Heart left ventricle (tissue), 16 donors: ENCODE results near the gene PDE1A. TPM values are rescaled to one million over a fixed set of nuclear protein-coding genes. Genes with fewer than 3 reads are reported as not detected.

Source experiments
- ATAC-seq, 4 donors: fragments of 200-7000 bp; cut with Tn5 transposase; one replicate each; pipeline ENCODE4 v1.9.1; 2020 to 2022; ENCODE audit warnings: moderate library complexity in 4 of 4, mild to moderate bottlenecking in 3 of 4, moderate number of reproducible peaks in 1 of 4
- DNase-seq, 5 donors: peaks; one replicate each; pipeline ENCODE4 v3.0.0-alpha.2; 2020
- H3K27ac ChIP-seq, 12 donors: fragments of 200-600 bp; sonication (generic) in 4 of 12; one replicate each; pipeline versions ENCODE4 v1.5.0 to v1.8.0; 2016 to 2022; ENCODE audit warnings: mild to moderate bottlenecking in 2 of 12
- H3K27me3 ChIP-seq, 9 donors: fragments of 200-600 bp; sonication (generic) in 2 of 9; one replicate each; pipeline versions ENCODE4 v1.5.1 to v1.8.0; 2016 to 2022; ENCODE audit warnings: mild to moderate bottlenecking in 3 of 9
- H3K36me3 ChIP-seq, 9 donors: fragments of 200-600 bp; sonication (generic) in 2 of 9; one replicate each; pipeline versions ENCODE4 v1.5.0 to v1.8.0; 2018 to 2022; ENCODE audit warnings: mild to moderate bottlenecking in 2 of 9
- H3K4me1 ChIP-seq, 12 donors: fragments of 200-600 bp; sonication (generic) in 4 of 12; one replicate each; pipeline versions ENCODE4 v1.5.0 to v1.8.0; 2016 to 2022; ENCODE audit warnings: mild to moderate bottlenecking in 3 of 12
- H3K4me3 ChIP-seq, 12 donors: fragments of 200-600 bp; sonication (generic) in 4 of 12; one replicate each; pipeline versions ENCODE4 v1.5.0 to v1.8.0; 2017 to 2022; ENCODE audit warnings: mild to moderate bottlenecking in 9 of 12, moderate library complexity in 4 of 12
- H3K9me3 ChIP-seq, 12 donors: fragments of 200-600 bp; sonication (generic) in 4 of 12; one replicate each; pipeline versions ENCODE4 v1.5.0 to v1.8.0; 2016 to 2022; ENCODE audit warnings: mild to moderate bottlenecking in 1 of 12
- POLR2A ChIP-seq, 2 donors: fragments of 450-650 bp; IDR thresholded peaks; one replicate each; pipeline ENCODE4 v1.6.1; 2017; ENCODE audit warnings: antibody characterized with exemption in 2 of 2, mild to moderate bottlenecking in 2 of 2, moderate library complexity in 2 of 2
- WGBS, 4 donors: extraction: QIAGEN DNeasy Blood & Tissue Kit in 2 of 4; methylation state at CpG; one replicate each; pipeline versions ENCODE4 v1.1.5 to v1.1.7; 2013 to 2018; 5-methylcytosine and 5-hydroxymethylcytosine counted together
- intact Hi-C, 10 donors: fragments of 100-400 bp; cut with DNase I; formaldehyde crosslinking; loops; one replicate each; pipeline versions ENCODE4 v1.11.1 to v1.14.2; 2022
- polyA plus RNA-seq, 2 donors: library from polyadenylated mRNA; stranded (reverse); fragments of 200-250 nt; gene quantifications; one replicate each; pipeline ENCODE4 v1.2.3, GENCODE V29; 2013
- total RNA-seq, 9 donors: library from RNA; depleted of rRNA in 2 of 9; stranded (reverse); fragments of >200 nt in 2 of 9; fragmentation: NEBNext Ultra II Directional in 3 of 9; extraction: Animal tissue kit (Norgen Biotek cat#: 25700) in 3 of 9; gene quantifications; one replicate each; pipeline versions ENCODE4 v1.1.0 to v1.2.4, GENCODE V29; 2016 to 2023
- TF ChIP-seq, protein P1 (sequence below), 12 donors: fragments of 200-600 bp; sonication (generic) in 4 of 12; IDR thresholded peaks; one replicate each; pipeline versions ENCODE4 v1.5.0 to v1.8.0; 2018 to 2022; ENCODE audit warnings: antibody characterized with exemption in 12 of 12, mild to moderate bottlenecking in 5 of 12
- donor health status: ischemic (EF 13 %, LVEDD 7.1; RV severe dilation, severe dysfunction).
- donor health status: healthy with polysubstance abuse.
- donor health status: DM: no; HTN: yes; CAD: no.
- donor health status: DM: no; HTN: no; CAD: no.
- donor health status: ischemic (EF 25% LVEDD 6.9; RV normal size, moderate dysfunction).
- donor health status: ischemic (EF 25% LVEDD 5.7; RV mildly dilated, moderate dysfunction).
- donor health status: healthy.
- donor health status: DM: yes; HTN: yes; CAD: no.
- donor health status: ischemic (EF 35%, LVEDD 5.7; RV mildly dilated, moderate dysfunction).
- donor health status: nonischemic (EF 11% LVEDD 7.7; RV severe dilation, severe dysfunction).
- donor health status: DM: yes; HTN: yes; CAD: no.
- donor health status: PGD.
- donor health status: ischemic (EF 29% LVEDD 5.4; RV normal size, mild dysfunction).
- donor health status: nonischemic (EF 23%, LVEDD 6.1; RV moderate dilation, normal function).

Gene PDE1A
- total and polyA plus RNA-seq, 11 donors: 2.5 to 25.5 (median 5.5) TPM

GRCh38 chr2:182330451-182331305 lies 96.2 kb downstream of the PDE1A start:
- 62 to 72% (median 69%) methylated on average over 5 of the region's 5 CpGs for WGBS, 4 donors
- peak overlapping the region in 9 of 12 donors; percentile 7 to 67 (median 37) for H3K27ac ChIP-seq

GRCh38 chr2:182324665-182325064 lies 102.2 kb downstream of the PDE1A start:
- no peaks in the 10 kb centered on the region for H3K36me3 ChIP-seq
- intact Hi-C loops: no loop called here
- 65 to 76% (median 66%) methylated on average over 4 of the region's 4 CpGs for WGBS, 4 donors
- DNase-seq (no peak), ATAC-seq (peak in 2 of 4 donors; percentile 47 to 69)
- H3K4me1 ChIP-seq: peaks cover 0 to 19% (median 0%) of the 10 kb centered on the region in 12 donors
- H3K4me3 ChIP-seq: no peak overlapping the region
- H3K27me3 ChIP-seq: no peaks in the 10 kb centered on the region
- TF ChIP-seq, protein P1, sequence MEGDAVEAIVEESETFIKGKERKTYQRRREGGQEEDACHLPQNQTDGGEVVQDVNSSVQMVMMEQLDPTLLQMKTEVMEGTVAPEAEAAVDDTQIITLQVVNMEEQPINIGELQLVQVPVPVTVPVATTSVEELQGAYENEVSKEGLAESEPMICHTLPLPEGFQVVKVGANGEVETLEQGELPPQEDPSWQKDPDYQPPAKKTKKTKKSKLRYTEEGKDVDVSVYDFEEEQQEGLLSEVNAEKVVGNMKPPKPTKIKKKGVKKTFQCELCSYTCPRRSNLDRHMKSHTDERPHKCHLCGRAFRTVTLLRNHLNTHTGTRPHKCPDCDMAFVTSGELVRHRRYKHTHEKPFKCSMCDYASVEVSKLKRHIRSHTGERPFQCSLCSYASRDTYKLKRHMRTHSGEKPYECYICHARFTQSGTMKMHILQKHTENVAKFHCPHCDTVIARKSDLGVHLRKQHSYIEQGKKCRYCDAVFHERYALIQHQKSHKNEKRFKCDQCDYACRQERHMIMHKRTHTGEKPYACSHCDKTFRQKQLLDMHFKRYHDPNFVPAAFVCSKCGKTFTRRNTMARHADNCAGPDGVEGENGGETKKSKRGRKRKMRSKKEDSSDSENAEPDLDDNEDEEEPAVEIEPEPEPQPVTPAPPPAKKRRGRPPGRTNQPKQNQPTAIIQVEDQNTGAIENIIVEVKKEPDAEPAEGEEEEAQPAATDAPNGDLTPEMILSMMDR (IDR thresholded peaks at IDR 0.05): no peak
- no peak for TF ChIP-seq POLR2A (IDR thresholded peaks at IDR 0.05)
- H3K9me3 ChIP-seq: no peaks in the 10 kb centered on the region
- H3K27ac ChIP-seq: no peak overlapping the region

More at GRCh38 chr2:182330451-182331305, 96.2 kb downstream of the PDE1A start:
- H3K36me3 ChIP-seq: no peaks in the 10 kb centered on the region
- peak in 3 of 5 donors; percentile 23 to 47 (median 35) for DNase-seq
- no peak overlapping the region for H3K4me3 ChIP-seq
- H3K27me3 ChIP-seq: no peaks in the 10 kb centered on the region
- TF ChIP-seq, protein P1 (IDR thresholded peaks at IDR 0.05): no peak
- TF ChIP-seq POLR2A (IDR thresholded peaks at IDR 0.05): no peak
- intact Hi-C loops: no loop called here
- H3K9me3 ChIP-seq: peaks cover 0 to 20% (median 0%) of the 10 kb centered on the region in 12 donors
- ATAC-seq: peak in 3 of 4 donors; percentile 86 to 97 (median 90)
- H3K4me1 ChIP-seq: peaks cover 0 to 4% (median 0%) of the 10 kb centered on the region in 12 donors

GRCh38 chr2:182321096-182321495 lies 105.7 kb downstream of the PDE1A start:
- WGBS, 4 donors: 53 to 75% (median 65%) methylated on average over 1 of the region's 1 CpG
- intact Hi-C loops: no loop called here
- ATAC-seq (no peak), DNase-seq (no peak)
- no peak for TF ChIP-seq POLR2A (IDR thresholded peaks at IDR 0.05)
- TF ChIP-seq, protein P1 (IDR thresholded peaks at IDR 0.05): no peak
- peaks cover 0 to 29% (median 4%) of the 10 kb centered on the region in 12 donors for H3K4me1 ChIP-seq
- no peaks in the 10 kb centered on the region for H3K27me3 ChIP-seq
- no peak overlapping the region for H3K4me3 ChIP-seq
- H3K27ac ChIP-seq: no peak overlapping the region
- no peaks in the 10 kb centered on the region for H3K36me3 ChIP-seq
- no peaks in the 10 kb centered on the region for H3K9me3 ChIP-seq
